ENCODE results near the gene BLM.

Gene BLM

GRCh38 chr15:90691369-90691768 lies 25.8 kb upstream of the BLM start:
- no peak for DNase-seq (ENCODE audit: low read depth in 1 of 2, low spot score in 1 of 2)

- no peak for DNase-seq (ENCODE audit: low read depth in 1 of 2, low spot score in 1 of 2)
Observed at GRCh38 chr15:90691982-90692773, 25.0 kb upstream of the BLM start.

- DNase-seq (ENCODE audit: low read depth in 1 of 2, low spot score in 1 of 2) = no peak
Observed at GRCh38 chr15:90694987-90695386, 22.2 kb upstream of the BLM start.

GRCh38 chr15:90697175-90697574 lies 20.0 kb upstream of the BLM start:
- no peak for DNase-seq (ENCODE audit: low read depth in 1 of 2, low spot score in 1 of 2)

- DNase-seq (ENCODE audit: low read depth in 1 of 2, low spot score in 1 of 2) = no peak
Observed at GRCh38 chr15:90698629-90699028, 18.5 kb upstream of the BLM start.

GRCh38 chr15:90701048-90701447 lies 16.1 kb upstream of the BLM start:
- DNase-seq (ENCODE audit: low read depth in 1 of 2, low spot score in 1 of 2) = no peak

- no peak for DNase-seq (ENCODE audit: low read depth in 1 of 2, low spot score in 1 of 2)
Observed at GRCh38 chr15:90701880-90702630, 15.1 kb upstream of the BLM start.

GRCh38 chr15:90703455-90703854 lies 13.7 kb upstream of the BLM start:
- no peak for DNase-seq (ENCODE audit: low read depth in 1 of 2, low spot score in 1 of 2)

- no peak for DNase-seq (ENCODE audit: low read depth in 1 of 2, low spot score in 1 of 2)
Observed at GRCh38 chr15:90705212-90705611, 11.9 kb upstream of the BLM start.

GRCh38 chr15:90706394-90707327 lies 10.5 kb upstream of the BLM start:
- DNase-seq (ENCODE audit: low read depth in 1 of 2, low spot score in 1 of 2) = no peak

GRCh38 chr15:90707489-90707888 lies 9.7 kb upstream of the BLM start:
- DNase-seq (ENCODE audit: low read depth in 1 of 2, low spot score in 1 of 2) = no peak

GRCh38 chr15:90708516-90708915 lies 8.6 kb upstream of the BLM start:
- no peak for DNase-seq (ENCODE audit: low read depth in 1 of 2, low spot score in 1 of 2)

- DNase-seq (ENCODE audit: low read depth in 1 of 2, low spot score in 1 of 2) = no peak
Observed at GRCh38 chr15:90709278-90709677, 7.9 kb upstream of the BLM start.

- no peak for DNase-seq (ENCODE audit: low read depth in 1 of 2, low spot score in 1 of 2)
Observed at GRCh38 chr15:90710436-90711027, 6.6 kb upstream of the BLM start.

- no peak for DNase-seq (ENCODE audit: low read depth in 1 of 2, low spot score in 1 of 2)
Observed at GRCh38 chr15:90711418-90711824, 5.7 kb upstream of the BLM start.

GRCh38 chr15:90711842-90712241 lies 5.3 kb upstream of the BLM start:
- DNase-seq (ENCODE audit: low read depth in 1 of 2, low spot score in 1 of 2) = no peak

GRCh38 chr15:90713081-90713480 lies 4.1 kb upstream of the BLM start:
- no peak for DNase-seq (ENCODE audit: low read depth in 1 of 2, low spot score in 1 of 2)

- no peak for DNase-seq (ENCODE audit: low read depth in 1 of 2, low spot score in 1 of 2)
Observed at GRCh38 chr15:90716317-90716975, 700 bp upstream of the BLM start.

- DNase-seq (ENCODE audit: low read depth in 1 of 2, low spot score in 1 of 2) = no peak
Observed at GRCh38 chr15:90718232-90718631, 1.1 kb downstream of the BLM start.

GRCh38 chr15:90720131-90720530 lies 3.0 kb downstream of the BLM start:
- no peak for DNase-seq (ENCODE audit: low read depth in 1 of 2, low spot score in 1 of 2)

- no peak for DNase-seq (ENCODE audit: low read depth in 1 of 2, low spot score in 1 of 2)
Observed at GRCh38 chr15:90729261-90729660, 12.1 kb downstream of the BLM start.

Data from activated T-helper 1 cell treated with anti-CD3 and anti-CD28 coated beads, Interleukin-2, amount 50 U/mL, for 16 hours (primary cell).